Loucy (cell line): Measurements from ENCODE around the gene CTBP2.

Source experiments
- H2AFZ ChIP-seq: fragments of 200-600 bp; sonication (generic); 2 replicates; pipeline ENCODE4 v1.6.0; 2016; ENCODE audit warnings: antibody characterized with exemption, mild to moderate bottlenecking, low read length, moderate library complexity
- H3F3A ChIP-seq: fragments of 200-600 bp; 2 replicates; pipeline ENCODE4 v1.6.0; 2016; ENCODE audit warnings: antibody characterized with exemption, low read depth, mild to moderate bottlenecking
- H3K27me3 ChIP-seq: fragments of 200-600 bp; sonication (generic); 2 replicates; pipeline ENCODE4 v1.6.1; 2014; ENCODE audit warnings: low read length, mild to moderate bottlenecking; ENCODE audit not compliant: insufficient read depth, poor library complexity, severe bottlenecking
- H3K36me3 ChIP-seq: fragments of 200-600 bp; sonication (generic); 2 replicates; pipeline ENCODE4 v1.6.1; 2016; ENCODE audit warnings: low read length; ENCODE audit not compliant: insufficient read depth
- H3K4me1 ChIP-seq: fragments of 200-600 bp; sonication (generic); 2 replicates; pipeline ENCODE4 v1.5.1; 2014; ENCODE audit warnings: low read length, mild to moderate bottlenecking; ENCODE audit not compliant: insufficient read depth, poor library complexity, severe bottlenecking
- H3K4me2 ChIP-seq: fragments of 200-600 bp; sonication (generic); 2 replicates; pipeline ENCODE4 v1.6.0; 2014; ENCODE audit warnings: antibody characterized with exemption, low read length, low read depth, mild to moderate bottlenecking; ENCODE audit not compliant: poor library complexity, severe bottlenecking
- H3K4me3 ChIP-seq: fragments of 200-600 bp; sonication (generic); 2 replicates; pipeline ENCODE4 v1.5.1; 2014; ENCODE audit warnings: low read length, mild to moderate bottlenecking, mixed read lengths; ENCODE audit not compliant: poor library complexity, severe bottlenecking
- H3K79me2 ChIP-seq: fragments of 200-600 bp; sonication (generic); 2 replicates; pipeline ENCODE4 v1.6.1; 2014; ENCODE audit warnings: low read length; ENCODE audit not compliant: insufficient read depth
- H3K9ac ChIP-seq: fragments of 200-600 bp; sonication (generic); 2 replicates; pipeline ENCODE4 v1.6.0; 2014; ENCODE audit warnings: mild to moderate bottlenecking, low read depth, low read length, moderate library complexity; ENCODE audit not compliant: poor library complexity, severe bottlenecking
- H3K9me2 ChIP-seq: fragments of 200-600 bp; sonication (generic); replicated peaks from 2 replicates; pipeline ENCODE4 v1.6.1; 2016; ENCODE audit warnings: low read depth, low read length, mixed read lengths
- H3K9me3 ChIP-seq: fragments of 200-600 bp; sonication (generic); 2 replicates; pipeline ENCODE4 v1.6.1; 2014; ENCODE audit warnings: mild to moderate bottlenecking, antibody characterized with exemption, low read length, low read depth; ENCODE audit not compliant: insufficient read depth
- H4K20me1 ChIP-seq: fragments of 200-600 bp; sonication (generic); 2 replicates; pipeline ENCODE4 v1.6.0; 2014; ENCODE audit warnings: antibody characterized with exemption, low read length, mild to moderate bottlenecking; ENCODE audit not compliant: insufficient read depth, poor library complexity, severe bottlenecking
- CTCF ChIP-seq: fragments of 200-600 bp; sonication (generic); conservative IDR thresholded peaks from 2 replicates; pipeline ENCODE4 v1.5.1; 2014; ENCODE audit warnings: mild to moderate bottlenecking, antibody characterized with exemption, low read length
- EZH2phosphoT487 ChIP-seq: fragments of 200-600 bp; IDR thresholded peaks from 2 replicates; pipeline ENCODE4 v1.6.1; 2018; ENCODE audit warnings: antibody characterized with exemption, mild to moderate bottlenecking, moderate library complexity, borderline replicate concordance

The CTBP2 gene

GRCh38 chr10:125200396-125200795, 40.0 kb upstream of the CTBP2 start:
- no peak overlapping the region for H3K4me2 ChIP-seq

GRCh38 chr10:125199270-125199669, 38.9 kb upstream of the CTBP2 start:
- TF ChIP-seq CTCF (no peak), EZH2phosphoT487 (no peak)
- H3K9ac ChIP-seq: no peak overlapping the region
- no peaks in the 10 kb centered on the region for H3F3A ChIP-seq
- H3K9me3 ChIP-seq: peaks cover 5% of the 10 kb centered on the region; the same call in 1 of the 2 replicates
- no peaks in the 10 kb centered on the region for H3K27me3 ChIP-seq
- H3K4me1 ChIP-seq: no peaks in the 10 kb centered on the region
- no peak overlapping the region for H2AFZ ChIP-seq
- no peaks in the 10 kb centered on the region for H4K20me1 ChIP-seq
- H3K4me2 ChIP-seq: no peak overlapping the region
- no peaks in the 10 kb centered on the region for H3K79me2 ChIP-seq
- H3K9me2 ChIP-seq: no peaks in the 10 kb centered on the region
- H3K36me3 ChIP-seq: no peaks in the 10 kb centered on the region
- H3K4me3 ChIP-seq: no peak overlapping the region

More at GRCh38 chr10:125200396-125200795, 40.0 kb upstream of the CTBP2 start:
- H3K4me1 ChIP-seq: no peaks in the 10 kb centered on the region
- H3K9ac ChIP-seq: no peak overlapping the region
- no peaks in the 10 kb centered on the region for H3K36me3 ChIP-seq
- H3K4me3 ChIP-seq: no peak overlapping the region
- no peaks in the 10 kb centered on the region for H4K20me1 ChIP-seq
- H3K9me2 ChIP-seq: no peaks in the 10 kb centered on the region
- TF ChIP-seq EZH2phosphoT487 (no peak), CTCF (no peak)
- H2AFZ ChIP-seq: no peak overlapping the region
- no peaks in the 10 kb centered on the region for H3K79me2 ChIP-seq
- no peaks in the 10 kb centered on the region for H3K27me3 ChIP-seq
- peaks cover 5% of the 10 kb centered on the region; the same call in 1 of the 2 replicates for H3K9me3 ChIP-seq
- H3F3A ChIP-seq: no peaks in the 10 kb centered on the region

- TF ChIP-seq EZH2phosphoT487: no peak
- no peaks in the 10 kb centered on the region for H3K4me1 ChIP-seq
- H3K9ac ChIP-seq: no peak overlapping the region
- no peak overlapping the region for H2AFZ ChIP-seq
- no peaks in the 10 kb centered on the region for H3K27me3 ChIP-seq
- H3K9me3 ChIP-seq: no peaks in the 10 kb centered on the region; the same call in 1 of the 2 replicates
- H4K20me1 ChIP-seq: no peaks in the 10 kb centered on the region
- H3K9me2 ChIP-seq: no peaks in the 10 kb centered on the region
- no peaks in the 10 kb centered on the region for H3F3A ChIP-seq
- H3K36me3 ChIP-seq: no peaks in the 10 kb centered on the region
- no peak overlapping the region for H3K4me3 ChIP-seq
- no peak overlapping the region for H3K4me2 ChIP-seq
- H3K79me2 ChIP-seq: no peaks in the 10 kb centered on the region
Measured at GRCh38 chr10:125194814-125195213, 34.5 kb upstream of the CTBP2 start.

GRCh38 chr10:125193306-125193877, 33.0 kb upstream of the CTBP2 start:
- H3K9me2 ChIP-seq: no peaks in the 10 kb centered on the region
- H2AFZ ChIP-seq: no peak overlapping the region
- no peak overlapping the region for H3K9ac ChIP-seq
- no peak overlapping the region for H3K4me3 ChIP-seq
- no peaks in the 10 kb centered on the region for H3K4me1 ChIP-seq
- H3K36me3 ChIP-seq: no peaks in the 10 kb centered on the region
- H3K9me3 ChIP-seq: no peaks in the 10 kb centered on the region; the same call in 1 of the 2 replicates
- TF ChIP-seq CTCF: no peak
- TF ChIP-seq EZH2phosphoT487: no peak
- H3F3A ChIP-seq: no peaks in the 10 kb centered on the region
- no peaks in the 10 kb centered on the region for H3K27me3 ChIP-seq
- H3K79me2 ChIP-seq: no peaks in the 10 kb centered on the region
- H3K4me2 ChIP-seq: no peak overlapping the region
- H4K20me1 ChIP-seq: no peaks in the 10 kb centered on the region
